GM21619 (cell line): ENCODE measurements around the gene POM121L12.

Experiments used
- ATAC-seq: cut with Tn5 transposase; IDR thresholded peaks from one replicate; pipeline ENCODE4 v1.9.1; 2021; ENCODE audit not compliant: unreplicated experiment

POM121L12 gene

GRCh38 chr7:53035499-53036412 lies at the start of gene POM121L12:
POM121L12 (plus strand) TSS chr7:53035633; CDS start chr7:53035672, 39 bp downstream.
- no peak for ATAC-seq

GRCh38 chr7:52992001-52992400 lies 43.4 kb upstream of the POM121L12 start:
- no peak for ATAC-seq

- ATAC-seq = no peak
Measured at GRCh38 chr7:52992479-52993162, 42.8 kb upstream of the POM121L12 start.

- no peak for ATAC-seq
Measured at GRCh38 chr7:52995676-52996075, 39.8 kb upstream of the POM121L12 start.

GRCh38 chr7:53001221-53001620 lies 34.2 kb upstream of the POM121L12 start:
- no peak for ATAC-seq

GRCh38 chr7:53002389-53002788 lies 33.0 kb upstream of the POM121L12 start:
- ATAC-seq = no peak

- ATAC-seq = no peak
Measured at GRCh38 chr7:53003653-53004445, 31.6 kb upstream of the POM121L12 start.

GRCh38 chr7:53013925-53014324 lies 21.5 kb upstream of the POM121L12 start:
- no peak for ATAC-seq

GRCh38 chr7:53015463-53015862 lies 20.0 kb upstream of the POM121L12 start:
- ATAC-seq = no peak

GRCh38 chr7:53022893-53023292 lies 12.5 kb upstream of the POM121L12 start:
- ATAC-seq = no peak

GRCh38 chr7:53048638-53049037 lies 13.2 kb downstream of the POM121L12 start:
- ATAC-seq = no peak

- ATAC-seq = no peak
Measured at GRCh38 chr7:53050433-53050832, 15.0 kb downstream of the POM121L12 start.

- no peak for ATAC-seq
Measured at GRCh38 chr7:53059591-53059990, 24.2 kb downstream of the POM121L12 start.

- ATAC-seq = no peak
Measured at GRCh38 chr7:53060066-53060465, 24.6 kb downstream of the POM121L12 start.

GRCh38 chr7:53062796-53063195 lies 27.4 kb downstream of the POM121L12 start:
- no peak for ATAC-seq

- ATAC-seq = no peak
Measured at GRCh38 chr7:53068673-53069072, 33.2 kb downstream of the POM121L12 start.

GRCh38 chr7:53070883-53071282 lies 35.5 kb downstream of the POM121L12 start:
- no peak for ATAC-seq
